NCI-H345 treated with DMSO at 0.1 percent for 48 hours (cell line): ENCODE data around the gene TCIRG1.

Experiments used
- DNase-seq: peaks from one replicate; lab custom pipeline; 2025; ENCODE audit not compliant: unreplicated experiment; lab: John Stamatoyannopoulos, UW

Gene TCIRG1

DNA sequence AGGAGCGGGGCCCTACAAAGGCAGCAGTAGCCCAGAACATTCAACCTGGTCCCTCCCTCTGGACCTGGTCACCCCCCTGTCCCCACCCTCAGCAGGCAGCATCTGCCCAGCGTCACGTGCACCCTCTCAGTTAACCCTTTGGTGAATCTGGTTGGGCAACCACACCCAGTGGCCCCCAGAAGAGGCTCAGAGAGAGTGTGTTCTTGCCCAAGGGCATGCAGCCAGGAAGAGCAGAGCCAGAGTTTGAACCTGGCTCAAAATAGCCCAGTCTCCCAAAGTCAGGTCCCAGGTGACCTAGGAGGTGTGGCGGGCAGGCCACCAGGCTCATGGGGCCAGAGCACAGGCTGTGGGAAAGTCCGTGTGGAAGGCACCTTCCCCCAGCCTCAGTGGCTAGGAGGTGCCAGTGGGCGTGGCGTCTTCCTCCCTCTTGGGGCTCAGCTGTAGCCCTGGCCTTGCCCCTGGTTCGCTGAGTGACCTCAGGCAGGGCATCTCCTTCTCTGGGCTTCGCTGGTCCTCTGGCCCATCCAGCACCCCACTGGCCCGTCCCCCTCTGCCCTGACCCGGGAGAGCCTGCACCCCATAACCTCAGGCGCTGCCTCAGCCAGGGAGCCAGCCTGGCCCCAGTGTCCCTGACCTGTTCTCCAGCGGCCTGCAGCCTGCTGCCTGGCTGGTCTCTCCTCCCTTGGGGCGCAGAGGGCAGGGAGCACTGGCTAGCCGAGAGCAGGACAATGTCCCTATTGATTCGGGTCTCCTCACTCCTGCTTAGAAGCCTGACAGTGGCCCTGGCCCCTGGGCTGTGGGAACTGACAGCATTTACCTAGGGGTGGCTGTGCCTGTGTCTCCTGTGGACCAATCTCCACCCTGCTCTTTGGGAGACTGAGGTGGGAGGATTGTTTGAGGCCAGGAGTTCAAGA lies 21.7 kb upstream of the TCIRG1 start:
- DNase-seq = no peak

DNA sequence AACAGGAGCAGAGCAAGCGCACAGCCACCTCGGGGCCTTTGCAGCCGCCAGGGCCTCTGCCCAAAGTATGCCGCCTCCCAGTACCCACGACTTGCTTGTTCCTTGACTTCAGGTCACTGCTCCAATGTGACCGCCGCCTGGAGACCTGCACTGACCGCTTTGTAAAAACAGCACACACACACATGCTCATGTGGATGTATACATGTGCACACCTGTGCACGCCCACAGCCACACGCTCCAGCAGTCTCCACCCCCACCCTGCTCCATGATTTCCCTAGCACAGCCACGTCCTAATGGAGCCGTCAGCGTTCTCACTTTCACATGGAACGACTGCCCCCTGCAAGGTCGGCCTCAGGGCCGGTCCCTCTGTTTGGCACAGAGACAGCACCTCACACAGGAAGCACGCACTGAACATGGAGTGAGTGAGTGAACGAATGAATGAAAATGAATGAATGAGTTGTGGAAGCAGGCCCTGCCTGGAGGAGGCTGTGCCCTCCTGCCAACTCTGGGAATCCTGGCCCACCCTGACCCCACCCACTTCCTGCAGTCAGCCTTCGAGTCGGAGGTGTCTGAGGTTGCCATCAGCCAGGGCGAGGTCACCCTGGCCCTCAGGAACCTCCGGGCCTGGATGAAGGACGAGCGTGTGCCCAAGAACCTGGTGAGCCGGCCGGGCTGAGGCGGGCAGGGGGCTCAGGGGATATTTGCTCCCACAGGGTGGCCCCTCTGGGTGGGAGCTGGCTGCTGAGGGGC lies 20.7 kb upstream of the TCIRG1 start:
- no peak for DNase-seq

- no peak for DNase-seq
Observed at GRCh38 chr11:68018730-68019190, 20.1 kb upstream of the TCIRG1 start.

- DNase-seq = no peak
Observed at GRCh38 chr11:68019486-68019885, 19.3 kb upstream of the TCIRG1 start.

- no peak for DNase-seq
Observed at GRCh38 chr11:68020575-68020974, 18.2 kb upstream of the TCIRG1 start.

DNA sequence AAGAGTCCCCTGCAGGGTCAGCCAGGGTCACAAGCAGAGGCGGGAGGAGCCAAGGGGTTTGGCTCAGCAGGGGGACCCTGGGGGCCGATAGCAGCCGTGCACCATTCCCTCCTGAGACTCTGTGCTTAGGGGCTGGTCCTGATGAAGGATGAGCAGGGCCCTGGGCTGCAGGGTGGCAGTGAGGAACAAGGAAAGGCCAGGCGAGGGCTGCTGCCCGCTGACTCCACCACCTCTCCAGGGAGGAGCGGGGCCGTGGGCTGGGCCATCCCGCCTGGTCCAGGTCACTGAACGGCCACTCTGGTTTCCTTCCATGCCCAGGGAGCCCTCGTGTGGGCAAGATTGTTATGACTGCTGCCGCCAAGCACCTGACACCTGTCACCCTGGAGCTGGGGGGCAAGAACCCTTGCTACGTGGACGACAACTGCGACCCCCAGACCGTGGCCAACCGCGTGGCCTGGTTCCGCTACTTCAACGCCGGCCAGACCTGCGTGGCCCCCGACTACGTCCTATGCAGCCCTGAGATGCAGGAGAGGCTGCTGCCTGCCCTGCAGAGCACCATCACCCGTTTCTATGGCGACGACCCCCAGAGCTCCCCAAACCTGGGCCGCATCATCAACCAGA lies 17.5 kb upstream of the TCIRG1 start:
- DNase-seq = no peak

- no peak for DNase-seq
Observed at GRCh38 chr11:68022531-68022930, 16.3 kb upstream of the TCIRG1 start.

DNA sequence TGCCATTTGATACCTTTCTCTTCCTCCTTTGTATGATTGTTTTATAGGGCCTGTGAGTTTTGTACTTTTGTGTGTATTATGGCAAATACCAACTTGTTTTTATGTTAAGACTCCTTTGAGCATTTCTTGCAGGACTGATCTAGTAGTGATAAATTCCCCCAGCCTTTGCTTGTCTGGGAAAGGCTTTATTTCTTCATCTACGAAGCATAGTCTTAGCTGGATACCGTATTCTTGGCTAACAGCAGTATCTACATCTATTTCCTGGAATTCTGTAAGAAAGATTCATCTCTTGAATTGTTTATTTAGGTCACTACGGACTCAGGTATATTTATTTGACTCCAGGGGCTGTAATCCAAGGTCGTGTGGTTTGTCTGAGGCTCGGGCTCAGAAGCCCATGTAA lies 14.3 kb upstream of the TCIRG1 start:
- no peak for DNase-seq

DNA sequence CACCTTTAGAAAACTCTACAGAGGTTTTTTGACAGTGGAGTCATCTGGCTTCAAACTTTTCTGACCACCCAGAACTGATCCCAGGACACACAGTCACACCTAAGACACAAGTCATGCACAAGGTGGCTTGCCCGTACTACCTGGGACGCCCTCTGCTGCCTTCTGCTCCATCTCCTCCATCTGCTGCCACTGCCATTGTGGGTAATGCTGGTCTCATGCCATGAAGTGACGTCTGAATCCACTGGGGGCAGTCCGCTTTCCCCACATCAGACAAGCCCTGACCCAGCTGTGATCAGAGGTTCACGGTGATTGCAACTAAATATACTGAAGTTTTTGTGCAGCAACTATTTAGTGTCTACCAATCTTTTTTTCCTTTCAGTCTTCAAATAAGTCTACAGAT lies 13.8 kb upstream of the TCIRG1 start:
- no peak for DNase-seq

GRCh38 chr11:68026391-68027105 lies 12.3 kb upstream of the TCIRG1 start:
- DNase-seq = no peak

GRCh38 chr11:68027667-68028066 lies 11.2 kb upstream of the TCIRG1 start:
- no peak for DNase-seq

- no peak for DNase-seq
Observed at GRCh38 chr11:68028802-68029545, 9.9 kb upstream of the TCIRG1 start.

GRCh38 chr11:68030318-68031143 lies 8.3 kb upstream of the TCIRG1 start, which contains the start of gene NDUFS8:
Gene NDUFS8 (plus strand): TSS chr11:68030681. CDS start chr11:68032152, 1,471 bp downstream.
- DNase-seq = peak; percentile 98

GRCh38 chr11:68031144-68031464 lies 7.7 kb upstream of the TCIRG1 start:
- no peak for DNase-seq

- no peak for DNase-seq
Observed at GRCh38 chr11:68032003-68032402, 6.8 kb upstream of the TCIRG1 start.

DNA sequence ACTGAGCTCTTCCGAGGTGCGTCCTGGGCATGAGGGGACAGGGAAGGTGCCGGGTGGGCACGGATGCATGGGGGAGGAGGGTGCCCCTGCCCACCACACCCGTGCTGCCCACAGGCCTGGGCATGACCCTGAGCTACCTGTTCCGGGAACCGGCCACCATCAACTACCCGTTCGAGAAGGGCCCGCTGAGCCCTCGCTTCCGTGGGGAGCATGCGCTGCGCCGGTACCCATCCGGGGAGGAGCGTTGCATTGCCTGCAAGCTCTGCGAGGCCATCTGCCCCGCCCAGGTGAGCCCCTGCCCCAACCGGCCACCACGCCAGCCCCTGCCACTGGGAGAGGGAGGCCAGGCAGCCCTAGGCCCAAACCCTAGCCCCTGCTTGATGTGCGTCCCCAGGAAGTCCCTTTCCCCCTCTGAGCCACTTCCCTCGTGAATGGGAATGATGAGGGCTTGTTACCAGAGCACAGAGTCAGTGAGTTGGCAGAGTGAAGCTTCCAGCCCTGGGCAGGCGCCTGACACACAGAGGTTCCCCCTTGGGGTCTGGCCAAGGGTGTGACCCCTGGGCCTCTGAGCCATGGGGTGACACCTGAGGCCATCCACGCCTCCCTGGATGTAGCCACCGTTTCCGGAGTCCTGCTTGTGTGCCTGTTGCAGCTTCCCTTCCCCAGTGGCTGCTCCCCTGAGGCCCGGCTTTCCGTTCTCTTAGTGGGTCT lies 5.7 kb upstream of the TCIRG1 start:
- no peak for DNase-seq

GRCh38 chr11:68033708-68034045 lies 5.1 kb upstream of the TCIRG1 start:
- DNase-seq = no peak

DNA sequence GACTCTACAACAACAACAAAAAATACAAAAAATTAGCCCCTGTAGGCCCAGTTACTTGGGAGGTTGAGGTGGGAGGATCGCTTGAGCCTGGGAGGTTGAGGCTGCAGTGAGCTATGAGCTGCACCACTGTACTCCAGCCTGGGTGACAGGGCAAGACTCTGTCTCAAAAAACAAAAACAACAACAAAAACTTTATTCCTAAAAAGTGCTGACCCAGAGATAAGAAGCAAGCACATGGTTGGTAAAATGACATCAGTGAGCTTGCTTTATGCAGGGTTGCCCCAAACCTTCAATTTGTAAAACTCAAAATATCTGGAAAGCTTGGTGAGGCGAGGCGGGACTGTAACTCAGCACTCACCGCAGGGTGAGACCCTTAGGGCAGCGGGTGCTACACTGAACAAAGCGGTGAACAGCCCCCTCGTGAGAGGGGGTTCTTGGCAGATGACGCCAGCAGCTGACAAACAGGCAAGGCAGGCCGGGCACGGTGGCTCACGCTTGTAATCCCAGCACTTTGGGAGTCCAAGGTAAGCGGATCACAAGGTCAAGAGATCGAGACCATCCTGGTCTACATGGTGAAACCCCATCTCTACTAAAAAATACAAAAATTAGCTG lies 3.5 kb upstream of the TCIRG1 start:
- no peak for DNase-seq
